NCI-H1105 (cell line): ENCODE results near the gene ACTN1.

Source experiments
- DNase-seq: peaks from one replicate; lab custom pipeline; 2025; lab: John Stamatoyannopoulos, UW

The ACTN1 gene

DNA sequence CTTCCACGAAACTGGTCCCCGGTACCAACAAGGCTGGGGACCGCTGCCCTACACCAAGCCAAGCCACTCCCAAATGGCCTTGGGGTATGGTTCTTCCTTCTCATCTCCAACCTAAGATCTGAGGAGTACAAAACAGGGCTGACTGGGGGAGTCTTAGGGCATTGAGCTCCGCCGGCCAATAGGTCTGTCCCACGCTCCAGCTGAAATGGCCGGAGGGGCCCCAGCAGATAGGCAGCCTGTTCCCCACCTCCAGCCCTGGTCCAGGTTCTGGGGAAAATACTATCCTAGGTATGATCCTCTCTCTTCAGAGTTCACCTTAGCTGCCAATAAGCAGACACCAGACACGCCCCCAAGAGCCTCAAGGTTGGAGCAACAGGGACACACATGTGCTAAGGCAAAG, 90.2 kb downstream of the ACTN1 start:
- no peak for DNase-seq

DNA sequence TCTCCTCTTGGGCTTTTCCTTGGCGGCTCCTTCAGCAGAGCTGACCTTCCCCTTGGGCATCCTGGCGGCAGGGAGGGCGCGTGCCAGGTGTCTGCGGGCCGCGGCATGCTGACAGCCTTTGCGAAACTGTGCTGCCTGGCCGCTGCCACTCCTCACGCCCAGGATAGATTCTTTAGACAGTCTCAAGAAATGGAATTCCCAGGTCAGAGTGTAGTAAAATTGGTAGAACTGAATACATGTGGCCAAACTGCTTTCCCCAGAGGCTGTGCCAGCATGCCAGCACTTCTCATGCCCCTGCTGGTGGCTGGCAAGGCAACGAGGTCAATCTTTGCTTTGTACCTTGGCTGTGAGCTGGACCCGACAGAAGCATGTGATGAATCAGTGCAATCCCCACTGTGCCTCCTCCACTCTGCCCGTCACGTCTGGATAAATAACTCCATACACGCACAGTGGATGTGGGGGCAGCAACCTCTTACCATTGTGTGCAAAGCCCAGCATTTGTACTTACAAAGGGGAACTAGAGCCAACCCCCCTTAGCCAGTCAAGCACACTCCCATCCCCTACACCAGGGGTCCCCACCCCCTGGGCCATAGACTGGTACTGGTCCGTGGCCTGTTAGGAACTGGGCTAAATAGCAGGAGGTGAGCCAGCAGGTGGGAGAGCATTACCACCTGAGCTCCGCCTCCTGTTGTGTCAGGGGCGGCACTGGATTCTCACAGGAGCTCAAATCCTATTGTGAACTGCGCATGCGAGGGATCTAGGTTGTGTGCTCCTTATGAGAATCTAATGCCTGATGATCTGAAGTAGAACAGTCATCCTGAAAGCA, 90.9 kb downstream of the ACTN1 start:
- DNase-seq: no peak

DNA sequence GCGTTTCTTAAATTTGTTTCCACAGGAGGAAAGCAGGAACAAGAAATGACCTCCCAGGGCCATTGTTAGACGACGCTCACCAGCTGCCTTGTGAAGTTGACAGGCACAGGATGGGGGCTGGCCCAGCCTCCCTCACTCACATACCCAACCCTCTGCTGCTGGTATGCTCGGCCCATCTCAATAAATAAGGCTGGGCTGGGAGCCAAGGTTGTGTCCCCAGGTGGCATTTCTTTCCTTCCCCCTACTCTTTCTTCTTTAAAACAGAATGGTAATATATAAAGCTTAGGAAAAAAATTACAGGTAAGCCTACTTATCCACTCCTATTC, 93.0 kb downstream of the ACTN1 start:
- DNase-seq: no peak

DNA sequence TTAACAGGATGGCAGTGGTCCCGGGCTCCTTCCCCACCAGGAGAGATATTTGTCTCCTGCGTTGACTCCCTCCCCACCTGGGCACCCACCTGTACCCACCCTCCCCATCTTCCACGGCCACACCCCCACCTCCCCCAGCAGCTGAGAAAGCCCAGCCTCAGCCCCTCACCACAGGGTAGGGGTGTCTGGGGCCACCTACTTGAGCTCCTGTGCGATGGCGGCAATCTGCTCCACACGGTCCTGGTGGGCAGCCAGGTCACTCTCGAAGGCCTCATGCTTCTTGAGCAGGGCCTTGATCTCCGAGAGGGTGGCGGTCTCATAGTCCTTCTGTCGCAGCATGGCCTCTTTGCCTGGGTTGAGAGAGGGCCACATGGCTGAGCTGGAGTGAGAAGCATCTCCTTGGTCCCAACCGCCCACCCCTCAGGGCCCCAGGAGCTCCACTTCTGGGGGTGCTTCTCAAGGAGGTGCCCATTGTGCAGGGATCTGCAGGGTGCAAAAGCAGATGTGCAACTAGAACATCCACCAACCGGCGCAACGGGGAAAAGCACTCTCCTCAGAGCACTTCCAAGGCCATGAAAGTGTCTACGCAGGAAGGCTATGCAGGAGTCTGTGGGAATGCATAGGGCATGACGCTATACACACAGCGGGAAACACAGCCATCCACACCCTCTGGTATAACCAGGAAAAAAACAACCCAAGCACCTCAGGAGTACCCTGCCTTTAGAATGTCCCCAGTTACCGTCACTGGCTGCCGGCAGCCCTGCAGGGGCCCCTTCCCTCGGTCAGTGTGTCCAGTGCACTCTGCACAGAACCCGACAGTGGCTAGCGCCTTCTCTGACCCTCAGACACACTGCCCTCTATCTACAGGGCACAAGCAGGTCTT, 93.6 kb downstream of the ACTN1 start:
- no peak for DNase-seq

DNA sequence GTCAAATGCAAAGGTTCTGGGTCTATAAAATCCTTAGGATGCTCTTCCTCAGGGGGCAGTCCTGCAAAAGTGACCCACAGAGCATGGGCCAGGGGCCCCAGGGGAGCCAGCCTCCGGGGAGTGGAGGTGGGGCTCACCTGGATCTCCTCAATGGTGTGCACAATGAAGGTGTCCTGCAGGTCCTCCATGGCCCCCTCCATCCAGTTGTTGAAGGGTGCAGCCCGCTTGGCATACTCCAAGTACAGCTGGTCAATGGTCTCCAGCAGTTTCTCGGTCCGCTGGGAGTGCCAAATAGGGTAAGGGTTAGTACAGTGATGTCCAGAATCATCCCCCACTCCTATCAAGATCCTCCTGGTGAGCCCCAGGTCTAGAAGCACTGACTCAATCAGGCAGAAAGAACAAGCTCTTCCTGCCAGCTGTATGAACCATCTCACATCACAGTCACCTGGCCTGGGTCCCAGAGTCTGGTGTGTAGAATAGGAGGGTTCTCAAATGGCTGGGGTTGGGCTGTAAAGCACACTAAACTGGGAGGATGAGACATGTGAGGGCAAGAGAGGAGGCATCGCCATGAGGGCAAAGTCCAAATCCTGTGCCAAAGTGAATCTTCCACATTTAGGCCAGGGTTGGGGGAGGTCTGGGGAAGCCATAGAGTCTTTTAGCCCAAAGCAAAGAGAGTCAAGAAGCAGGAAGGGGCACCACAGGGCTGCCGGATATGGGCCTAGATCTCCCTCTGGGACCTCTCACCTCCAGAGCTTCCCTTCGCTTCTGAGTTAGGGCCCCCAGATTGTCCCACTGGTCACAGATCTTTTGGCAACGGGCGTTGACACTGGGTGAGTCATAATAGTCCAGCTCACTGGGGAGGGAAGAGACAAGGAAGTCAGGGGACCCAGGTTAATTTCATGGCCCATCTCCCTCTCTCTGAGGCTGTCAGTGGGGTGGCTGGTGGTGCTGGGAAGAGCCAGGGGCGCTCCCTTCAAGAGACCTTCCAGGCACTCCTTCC, 94.8 kb downstream of the ACTN1 start:
- DNase-seq: no peak

DNA sequence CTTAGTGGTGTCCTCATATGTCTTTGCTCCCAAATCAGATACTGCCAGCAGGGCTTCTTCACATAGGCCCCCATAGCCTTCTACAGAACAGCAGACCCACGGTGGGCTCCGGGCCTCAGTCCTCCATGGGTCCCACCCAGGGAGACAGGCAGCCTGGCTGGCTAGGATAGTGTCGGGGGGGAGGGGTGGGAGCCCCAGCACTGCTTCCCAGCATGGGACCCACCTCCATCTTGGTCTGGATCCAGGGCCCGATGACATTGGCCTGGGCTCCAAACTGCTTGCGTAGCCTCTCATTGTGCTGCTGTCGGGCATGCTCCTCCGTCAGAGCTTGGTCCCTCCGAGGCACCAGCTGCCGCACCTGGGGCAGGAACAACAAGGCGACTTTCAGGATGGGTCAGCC, 96.9 kb downstream of the ACTN1 start:
- no peak for DNase-seq

DNA sequence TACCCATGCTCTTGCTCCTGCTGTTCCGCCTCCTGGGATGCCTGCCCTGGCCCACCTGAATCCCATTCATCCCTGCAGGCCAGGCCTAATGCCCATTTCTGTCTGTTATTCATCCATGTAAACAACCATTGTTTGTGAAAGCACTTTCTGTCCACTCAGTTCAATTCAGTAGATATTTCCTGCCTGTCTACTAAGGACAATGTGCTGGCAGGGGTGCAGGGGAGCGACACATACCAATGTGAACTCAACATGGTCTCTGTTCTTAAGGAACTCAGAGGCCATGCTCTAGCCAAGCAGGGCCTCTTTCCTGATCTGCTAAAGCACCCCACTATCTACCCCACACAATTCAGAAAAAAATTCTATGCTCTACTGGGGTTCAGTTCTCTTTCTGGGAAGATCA, 97.7 kb downstream of the ACTN1 start:
- DNase-seq: no peak

DNA sequence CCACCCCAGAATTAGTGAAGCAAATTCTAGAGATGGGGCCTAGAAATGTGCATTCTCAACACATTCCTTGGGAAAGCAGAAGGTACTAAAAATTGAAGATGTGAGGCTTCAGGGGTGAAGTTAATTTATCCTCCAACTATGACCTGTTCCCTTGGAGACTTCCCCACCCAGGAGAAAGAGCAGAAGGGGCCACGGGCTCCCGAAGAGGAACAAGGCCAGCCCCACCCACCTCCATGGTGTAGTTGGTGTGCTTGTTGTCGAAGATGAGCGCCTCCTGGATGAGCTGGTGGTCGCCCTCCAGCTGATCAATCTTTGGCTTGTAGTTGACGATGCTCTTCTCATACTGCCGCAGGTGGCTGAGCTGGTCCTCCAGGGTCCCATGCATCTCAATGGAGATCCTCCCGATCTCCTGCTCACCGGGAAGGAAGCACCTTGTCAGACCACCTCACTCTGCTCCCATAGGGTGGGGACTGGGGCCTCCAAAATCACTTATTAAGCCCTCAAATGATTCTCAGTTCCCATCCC, 98.5 kb downstream of the ACTN1 start:
- DNase-seq: no peak

DNA sequence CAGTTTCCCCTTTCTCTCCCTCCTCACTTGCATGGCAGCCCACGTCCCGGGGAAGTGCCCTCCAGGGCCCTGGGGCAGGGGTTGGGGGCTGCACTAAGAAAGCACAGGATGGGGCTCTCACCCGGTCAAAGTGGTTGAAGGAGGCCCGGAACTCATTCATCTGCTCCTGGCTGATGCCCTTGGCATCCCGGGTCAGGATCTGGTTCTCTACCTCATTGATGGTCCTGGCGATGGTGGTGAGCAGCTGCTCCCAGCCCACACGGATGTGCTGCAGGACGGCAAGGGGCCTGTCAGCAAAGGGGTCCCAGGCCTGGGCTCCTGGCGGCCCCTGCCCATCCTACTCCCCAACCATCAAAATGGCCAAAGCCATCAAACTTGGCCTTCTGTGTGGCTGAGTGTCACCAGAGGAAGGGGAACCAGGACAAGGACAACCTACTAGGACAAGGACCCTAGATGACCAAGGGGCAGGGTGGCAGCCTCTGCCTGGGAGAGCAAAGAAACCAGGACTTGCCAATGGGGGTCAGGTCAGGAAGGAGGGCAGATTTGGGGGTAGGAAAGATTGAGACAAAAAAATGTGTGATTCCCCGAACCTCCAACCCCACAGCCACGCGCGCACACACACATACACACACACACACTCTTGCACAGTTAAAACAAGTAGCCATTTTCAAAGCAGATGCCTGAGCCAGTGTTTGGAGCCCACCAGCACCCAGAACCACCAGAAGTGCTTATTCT, 99.1 kb downstream of the ACTN1 start:
- DNase-seq: no peak

DNA sequence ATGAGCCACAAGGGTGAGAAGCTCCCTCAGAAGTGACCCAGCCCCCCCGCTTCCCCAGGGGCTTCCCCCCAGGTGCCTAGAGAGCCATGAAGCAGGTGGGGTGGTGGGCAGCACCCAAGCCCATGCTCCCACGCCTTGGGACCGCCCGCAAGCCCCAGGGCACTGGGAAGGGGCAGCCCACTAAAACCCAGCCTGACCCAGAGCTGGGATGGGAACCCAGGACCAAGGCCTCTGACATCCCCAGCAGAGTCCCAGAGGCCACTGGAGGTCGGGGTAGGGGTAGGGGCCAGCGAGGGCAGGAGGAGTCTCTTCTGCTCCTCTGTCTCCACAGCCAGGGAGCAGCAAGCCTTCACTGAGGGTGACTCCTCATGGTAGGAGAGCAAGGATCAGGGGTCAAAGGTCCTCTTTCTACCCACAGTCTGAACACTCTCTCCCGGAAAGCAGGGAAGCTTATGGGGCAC, 99.8 kb downstream of the ACTN1 start:
- DNase-seq: no peak

DNA sequence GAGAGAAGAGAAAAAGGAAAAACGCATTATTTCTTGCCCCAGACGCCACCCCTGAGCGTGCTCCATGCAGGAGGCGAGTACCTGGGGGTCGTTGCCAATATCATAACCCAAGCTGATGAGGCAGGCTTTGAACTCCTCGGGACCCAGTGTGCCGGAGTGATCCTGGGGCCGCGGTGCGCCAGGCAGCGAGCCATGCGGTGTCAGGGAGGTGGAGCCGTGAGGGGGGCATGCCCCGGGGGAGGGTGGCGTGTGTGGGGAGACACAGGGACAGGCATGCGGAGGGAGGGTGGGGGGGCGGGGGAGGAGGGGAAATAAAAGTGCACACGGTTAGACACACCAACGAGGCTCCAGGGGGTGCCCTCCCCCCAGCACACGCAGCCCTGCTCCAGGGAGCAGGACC, 100.2 kb downstream of the ACTN1 start:
- DNase-seq: no peak

DNA sequence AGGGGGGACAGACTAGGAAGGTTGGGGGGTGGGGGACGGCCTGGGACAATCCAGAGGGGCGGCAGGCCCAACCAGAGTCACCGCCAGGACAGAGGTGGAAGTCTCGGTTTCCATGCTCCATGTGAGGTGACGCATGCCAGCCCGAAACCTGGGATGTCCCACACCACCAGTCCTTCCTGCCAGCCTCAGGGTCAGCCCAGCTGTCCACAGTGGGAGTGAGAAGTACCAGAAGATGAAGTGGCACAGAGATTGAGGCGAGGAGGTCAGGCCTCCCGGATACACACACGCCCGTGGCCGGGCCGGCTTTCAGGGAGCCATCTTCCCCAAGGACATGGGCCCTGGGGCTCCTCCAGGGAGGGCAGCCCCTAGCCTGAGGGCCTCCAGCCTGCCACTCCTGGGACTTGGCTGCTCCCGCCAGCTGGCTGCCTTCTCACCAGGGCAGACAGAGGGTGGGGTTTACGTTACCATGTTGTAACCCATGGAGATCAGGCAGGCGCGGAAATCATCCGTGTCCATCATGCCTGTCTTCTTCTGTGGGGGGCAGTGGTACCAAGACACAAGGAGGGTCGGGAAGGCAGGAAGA, 101.0 kb downstream of the ACTN1 start:
- no peak for DNase-seq

DNA sequence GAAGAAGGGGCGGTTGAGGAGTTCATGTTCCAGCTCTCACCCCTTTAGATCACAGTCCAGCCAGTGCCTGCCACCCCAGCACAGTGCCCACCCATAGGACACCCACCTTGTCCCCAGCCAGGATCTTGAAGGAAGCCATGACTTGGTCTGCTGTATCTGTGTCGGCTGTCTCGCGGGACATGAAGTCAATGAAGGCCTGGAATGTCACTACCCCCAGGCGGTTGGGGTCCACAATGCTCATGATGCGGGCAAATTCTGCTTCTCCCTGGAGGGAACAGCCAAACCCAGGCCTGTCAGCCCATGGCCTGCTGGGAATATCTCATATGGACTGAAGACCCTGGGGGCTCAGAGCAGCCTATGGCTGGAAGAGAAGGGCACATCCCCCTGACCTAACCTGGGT, 102.1 kb downstream of the ACTN1 start:
- DNase-seq: no peak

DNA sequence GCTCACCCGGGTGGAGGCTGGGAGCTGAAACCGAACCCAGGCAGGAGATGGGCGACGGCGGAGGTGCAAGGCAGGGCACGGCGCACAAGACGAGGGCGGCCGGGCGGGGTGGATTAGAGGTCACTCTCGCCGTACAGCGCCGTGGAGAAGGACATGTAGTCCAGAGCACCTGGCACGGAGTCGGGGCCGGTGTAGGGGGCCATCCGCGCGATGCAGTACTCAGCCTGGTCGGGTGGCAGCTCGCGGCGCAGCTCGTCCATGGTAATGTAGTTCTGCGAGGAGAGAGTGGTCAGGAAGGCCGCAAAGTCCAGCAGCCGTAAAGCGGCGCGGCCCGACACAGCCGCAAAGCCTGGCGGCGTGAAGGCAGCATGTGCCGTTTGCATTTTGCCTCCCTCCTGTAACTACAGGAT, 104.4 kb downstream of the ACTN1 start:
- DNase-seq: no peak

DNA sequence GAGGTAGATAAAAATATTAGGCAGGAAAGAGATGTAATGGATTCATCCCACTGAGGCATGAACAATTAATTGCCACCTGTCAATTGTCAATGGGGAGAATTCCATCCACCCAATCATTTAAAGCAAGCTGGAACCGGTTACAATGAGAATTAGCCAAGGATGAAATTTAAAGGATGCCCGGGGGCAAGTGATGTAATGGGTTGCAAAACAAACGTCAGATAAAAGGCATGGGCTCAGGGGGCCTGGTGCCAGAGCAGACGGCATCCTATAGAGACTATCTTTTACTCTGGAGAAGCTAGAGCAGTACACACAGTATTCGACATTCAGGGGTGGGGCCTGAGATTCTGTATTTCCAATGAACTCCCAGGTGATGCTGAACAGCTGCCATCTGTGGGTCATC, 105.7 kb downstream of the ACTN1 start:
- DNase-seq: no peak

DNA sequence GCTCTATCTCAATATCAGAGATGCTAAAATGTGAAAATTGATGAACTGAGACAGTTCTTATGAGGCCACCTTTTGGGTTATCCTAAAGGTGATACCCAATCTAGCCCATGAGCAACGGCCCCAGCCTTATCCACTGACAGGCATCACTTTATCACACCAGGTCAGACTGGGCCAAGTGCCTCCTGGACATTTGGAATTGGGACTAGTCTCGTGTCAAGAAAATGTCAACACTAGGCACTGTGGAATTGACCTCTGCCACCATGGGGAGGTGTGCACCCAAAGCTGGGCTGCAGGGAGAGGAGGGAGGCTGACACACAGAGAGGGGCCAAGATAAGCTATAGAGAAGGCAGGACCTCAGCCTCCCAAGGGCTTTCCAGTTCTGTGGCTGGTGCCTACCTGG, 107.7 kb downstream of the ACTN1 start:
- DNase-seq: no peak

DNA sequence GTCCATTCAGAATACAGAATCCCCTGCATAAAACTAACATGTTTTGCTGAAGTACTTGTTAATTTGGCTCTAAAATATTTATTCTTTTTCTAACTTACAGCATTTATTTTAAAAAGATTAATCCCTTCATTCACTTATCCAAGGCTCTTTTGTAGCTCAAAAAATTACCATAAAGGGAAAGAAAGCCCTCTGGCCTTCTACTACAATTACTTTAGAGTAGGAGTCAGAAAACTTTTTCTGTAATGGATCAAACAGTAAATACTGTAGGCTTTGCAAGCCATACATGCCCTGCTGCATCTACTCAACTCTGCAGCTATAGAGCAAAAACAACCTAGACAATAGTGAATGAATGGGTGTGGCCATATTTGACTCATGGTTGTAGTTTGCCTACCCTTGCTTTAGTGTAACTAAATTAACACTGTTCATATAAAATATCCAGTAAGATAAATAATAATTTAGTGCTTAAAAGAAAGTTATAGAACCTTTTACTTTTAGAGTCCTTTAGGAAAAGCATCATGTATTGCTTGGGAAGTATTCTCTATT, 112.0 kb downstream of the ACTN1 start:
- DNase-seq: no peak

DNA sequence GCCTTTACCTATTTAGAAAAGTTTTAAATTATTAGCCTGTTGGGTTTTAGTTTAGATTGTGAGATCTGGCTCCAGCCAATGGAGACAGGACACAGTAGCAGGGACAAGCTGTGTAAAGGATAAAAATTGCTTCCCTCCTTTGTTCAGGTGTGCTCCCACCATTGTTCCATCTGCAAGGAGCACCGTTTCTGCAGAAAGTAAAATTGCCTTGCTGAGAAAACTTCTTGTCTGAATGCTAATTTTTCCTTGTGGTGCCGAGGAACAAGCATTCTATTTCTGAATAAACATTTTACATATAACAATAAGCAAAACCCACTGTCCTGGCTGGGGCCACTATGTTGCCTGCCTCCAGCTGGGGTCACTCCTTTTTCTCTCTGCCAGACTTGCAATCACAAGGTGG, 113.6 kb downstream of the ACTN1 start:
- DNase-seq: no peak

DNA sequence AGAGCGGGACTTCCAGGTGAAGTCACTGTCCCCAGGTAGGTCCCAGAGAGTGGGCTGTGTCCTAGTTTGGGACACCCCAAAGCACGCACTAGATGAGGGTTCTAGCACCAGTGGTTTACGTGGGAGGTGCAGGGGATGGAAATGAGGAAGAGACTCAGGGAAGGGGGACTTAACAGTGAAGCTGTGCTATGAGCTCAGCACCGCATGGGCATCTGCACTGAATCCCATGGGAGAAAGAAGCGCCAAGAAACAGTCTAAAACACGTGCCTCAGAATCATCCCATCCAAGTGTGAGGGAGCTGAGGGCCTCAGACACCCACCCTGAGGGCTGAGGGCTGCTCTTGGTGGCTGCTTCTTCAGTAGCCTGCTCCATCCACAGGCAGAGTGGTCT, 114.7 kb downstream of the ACTN1 start:
- no peak for DNase-seq

DNA sequence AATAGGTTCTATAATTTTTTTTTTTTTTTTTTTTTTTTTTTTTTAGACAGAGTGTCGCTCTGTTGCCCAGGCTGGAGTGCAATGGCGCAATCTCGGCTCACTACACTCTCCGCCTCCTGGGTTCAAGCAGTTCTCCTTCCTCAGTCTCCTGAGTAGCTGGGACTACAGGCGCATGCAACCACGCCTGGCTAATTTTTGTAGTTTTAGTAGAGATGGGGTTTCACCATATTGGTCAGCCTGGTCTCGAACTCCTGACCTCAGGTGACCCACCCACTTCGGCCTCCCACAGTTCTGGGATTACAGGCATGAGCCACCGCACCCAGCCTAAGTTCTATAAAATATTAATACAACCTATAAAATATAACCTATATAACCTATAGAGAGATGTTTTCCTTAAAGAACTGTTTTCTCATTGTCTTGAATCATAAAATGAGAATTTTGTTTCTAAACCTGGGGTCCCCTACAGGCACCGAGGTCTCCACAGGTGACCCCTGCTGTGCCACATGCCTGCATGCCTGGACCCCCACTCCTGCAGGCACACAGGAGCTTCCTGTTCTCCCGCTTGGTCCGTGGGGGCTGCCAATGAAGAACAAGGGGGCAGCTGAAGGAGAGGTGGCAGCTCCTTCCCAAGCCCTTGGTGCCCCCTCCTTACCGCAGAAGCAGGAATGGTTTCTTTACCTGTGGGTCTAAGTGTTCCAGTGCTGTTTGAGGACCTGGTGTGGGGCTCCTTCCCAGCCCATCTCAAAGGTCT, 115.3 kb downstream of the ACTN1 start:
- DNase-seq: no peak
